MG63 (cell line): ENCODE measurements around the gene BCL2A1. TPM values are rescaled to one million over a fixed set of nuclear protein-coding genes. Genes with fewer than 3 reads are reported as not detected.
"Not testable (repeated sequence)": the region's sequence is repeated elsewhere in the genome, so short reads cannot be mapped to it uniquely, and the experiment has no call there.

ENCODE experiments used
- DNase-seq: peaks from one replicate; pipeline ENCODE4 v3.0.0-alpha.2; 2020
- H3K27me3 ChIP-seq: fragments of 250-450 bp; sonication (Bioruptor Pico); 2 replicates; pipeline ENCODE4 v1.5.1; 2020; ENCODE audit warnings: mild to moderate bottlenecking, moderate library complexity
- H3K36me3 ChIP-seq: fragments of 250-450 bp; sonication (Bioruptor Pico); 2 replicates; pipeline ENCODE4 v1.5.1; 2020; ENCODE audit warnings: mild to moderate bottlenecking, moderate library complexity
- H3K4me3 ChIP-seq: fragments of 250-450 bp; sonication (Bioruptor Pico); 2 replicates; pipeline ENCODE4 v1.5.1; 2020; ENCODE audit warnings: mild to moderate bottlenecking, moderate library complexity
- H3K9me3 ChIP-seq: fragments of 250-450 bp; sonication (Bioruptor Pico); 2 replicates; pipeline ENCODE4 v1.5.1; 2020; ENCODE audit warnings: mild to moderate bottlenecking, moderate library complexity
- total RNA-seq: library from RNA; depleted of rRNA; stranded (reverse); fragments of >200 nt; shearing (Covaris generic); gene quantifications from 2 replicates; pipeline ENCODE4 v1.2.3, GENCODE V29; 2014; ENCODE audit warnings: low replicate concordance

Gene BCL2A1
- total RNA-seq, 1 experiment from 2014 or later, result not detected

- no peak for DNase-seq
- no peaks in the 10 kb centered on the region for H3K9me3 ChIP-seq
- H3K27me3 ChIP-seq, result no peaks in the 10 kb centered on the region
- no peak overlapping the region for H3K4me3 ChIP-seq
- no peaks in the 10 kb centered on the region for H3K36me3 ChIP-seq
These were observed 1.9 kb downstream of the BCL2A1 start for GRCh38 chr15:79969146-79969545.

- H3K9me3 ChIP-seq, result no peaks in the 10 kb centered on the region
- no peaks in the 10 kb centered on the region for H3K27me3 ChIP-seq
- DNase-seq, result no peak
- no peaks in the 10 kb centered on the region for H3K36me3 ChIP-seq
- no peak overlapping the region for H3K4me3 ChIP-seq
These were observed 3.5 kb downstream of the BCL2A1 start for GRCh38 chr15:79967298-79968182.

- Histone ChIP-seq H3K4me3 (no peak overlapping the region), H3K36me3 (no peaks in the 10 kb centered on the region), H3K9me3 (no peaks in the 10 kb centered on the region), H3K27me3 (no peaks in the 10 kb centered on the region)
- no peak for DNase-seq
These were observed 4.2 kb downstream of the BCL2A1 start for GRCh38 chr15:79966634-79967297.

GRCh38 chr15:79965846-79966630 lies 5.0 kb downstream of the BCL2A1 start:
- Histone ChIP-seq H3K4me3 (no peak overlapping the region), H3K9me3 (no peaks in the 10 kb centered on the region), H3K27me3 (no peaks in the 10 kb centered on the region), H3K36me3 (no peaks in the 10 kb centered on the region)
- no peak for DNase-seq

- H3K27me3 ChIP-seq, result no peaks in the 10 kb centered on the region
- no peak overlapping the region for H3K4me3 ChIP-seq
- H3K36me3 ChIP-seq, result no peaks in the 10 kb centered on the region
- H3K9me3 ChIP-seq, result no peaks in the 10 kb centered on the region
- no peak for DNase-seq
These were observed 6.7 kb downstream of the BCL2A1 start for GRCh38 chr15:79964232-79964805.

- not testable (repeated sequence) for H3K4me3 ChIP-seq, H3K27me3 ChIP-seq, DNase-seq, H3K9me3 ChIP-seq, H3K36me3 ChIP-seq
These were observed 8.1 kb downstream of the BCL2A1 start for GRCh38 chr15:79962921-79963320.

GRCh38 chr15:79962178-79962577 lies 8.8 kb downstream of the BCL2A1 start:
- Histone ChIP-seq H3K27me3 (no peaks in the 10 kb centered on the region), H3K9me3 (no peaks in the 10 kb centered on the region), H3K4me3 (no peak overlapping the region), H3K36me3 (no peaks in the 10 kb centered on the region)
- no peak for DNase-seq

- H3K27me3 ChIP-seq, result no peaks in the 10 kb centered on the region
- DNase-seq, result no peak
- no peaks in the 10 kb centered on the region for H3K9me3 ChIP-seq
- H3K36me3 ChIP-seq, result no peaks in the 10 kb centered on the region
- no peak overlapping the region for H3K4me3 ChIP-seq
These were observed 10.3 kb downstream of the BCL2A1 start for GRCh38 chr15:79960502-79961212.

- no peak for DNase-seq
- Histone ChIP-seq H3K36me3 (no peaks in the 10 kb centered on the region), H3K4me3 (no peak overlapping the region), H3K9me3 (no peaks in the 10 kb centered on the region), H3K27me3 (no peaks in the 10 kb centered on the region)
These were observed 13.3 kb downstream of the BCL2A1 start for GRCh38 chr15:79957741-79958140.

GRCh38 chr15:79956354-79956939 lies 14.5 kb downstream of the BCL2A1 start:
- Histone ChIP-seq H3K9me3 (no peaks in the 10 kb centered on the region), H3K36me3 (no peaks in the 10 kb centered on the region), H3K4me3 (no peak overlapping the region), H3K27me3 (no peaks in the 10 kb centered on the region)
- no peak for DNase-seq

GRCh38 chr15:79954661-79955060 lies 16.3 kb downstream of the BCL2A1 start:
- no peaks in the 10 kb centered on the region for H3K36me3 ChIP-seq
- no peak overlapping the region for H3K4me3 ChIP-seq
- no peaks in the 10 kb centered on the region for H3K27me3 ChIP-seq
- H3K9me3 ChIP-seq, result no peaks in the 10 kb centered on the region
- no peak for DNase-seq

- Histone ChIP-seq H3K9me3 (no peaks in the 10 kb centered on the region), H3K4me3 (no peak overlapping the region), H3K27me3 (no peaks in the 10 kb centered on the region), H3K36me3 (no peaks in the 10 kb centered on the region)
- DNase-seq, result no peak
These were observed 17.0 kb downstream of the BCL2A1 start for GRCh38 chr15:79953951-79954444.

- Histone ChIP-seq H3K9me3 (no peaks in the 10 kb centered on the region), H3K4me3 (no peak overlapping the region), H3K36me3 (no peaks in the 10 kb centered on the region), H3K27me3 (no peaks in the 10 kb centered on the region)
- DNase-seq, result no peak
These were observed 18.7 kb downstream of the BCL2A1 start for GRCh38 chr15:79952329-79952728.

GRCh38 chr15:79950247-79950646 lies 20.7 kb downstream of the BCL2A1 start:
- DNase-seq, result no peak
- Histone ChIP-seq H3K36me3 (no peaks in the 10 kb centered on the region), H3K9me3 (no peaks in the 10 kb centered on the region), H3K4me3 (no peak overlapping the region), H3K27me3 (no peaks in the 10 kb centered on the region)

GRCh38 chr15:79948761-79949160 lies 22.2 kb downstream of the BCL2A1 start:
- no peaks in the 10 kb centered on the region for H3K9me3 ChIP-seq
- no peak overlapping the region for H3K4me3 ChIP-seq
- no peaks in the 10 kb centered on the region for H3K36me3 ChIP-seq
- DNase-seq, result no peak
- no peaks in the 10 kb centered on the region for H3K27me3 ChIP-seq
